HepG2 (cell line): ENCODE data around the gene NBEAL2. TPM values are rescaled to one million over a fixed set of nuclear protein-coding genes. Genes with fewer than 3 reads are reported as not detected.

Source experiments
- ATAC-seq: fragments of 200-7000 bp; cut with Tn5 transposase; 3 replicates; pipeline ENCODE4 v1.9.1; 2020; ENCODE audit warnings: mild to moderate bottlenecking, moderate library complexity
- BruUV-seq: library from RNA; stranded (reverse); fragments of 400-500 nt; replicated peaks from 2 replicates; lab custom pipeline; 2021; lab: Mats Ljungman, UMichigan
- CTCF ChIA-PET: fragments of 300-600 bp; formaldehyde crosslinking; extraction: SDS; loops from one replicate; lab custom pipeline; 2021; ENCODE audit warnings: low total read pairs, inconsistent platforms, low intra/inter-chr PET ratio; lab: Yijun Ruan, JAX
- POLR2A ChIA-PET: fragments of 350-600 bp; sonication (Branson Sonifier 250); formaldehyde crosslinking; loops from one replicate; lab custom pipeline; 2020; ENCODE audit warnings: antibody characterized with exemption, inconsistent platforms; lab: Yijun Ruan, JAX
- DNase-seq: peaks from one replicate; pipeline ENCODE4 v3.0.0-alpha.2; 2015; ENCODE audit warnings: low spot score
- FAIRE-seq: peaks from 3 replicates; lab custom pipeline; 2011; peaks lifted over from hg19 to GRCh38; lab: Jason Lieb, UNC
- H2AFZ ChIP-seq: one replicate; pipeline ENCODE4 v1.6.1; 2011; ENCODE audit warnings: low read length, inconsistent platforms
- H3K27ac ChIP-seq: fragments of 300-600 bp; 3 replicates; pipeline ENCODE4 v1.8.0; 2011; ENCODE audit warnings: mixed run types, mild to moderate bottlenecking, mixed read lengths, low read length, inconsistent platforms; ENCODE audit not compliant: insufficient read depth; ENCODE audit errors: extremely low read length
- H3K27me3 ChIP-seq, 2 experiments: fragments of 200-600 bp in 1 of 2; 2 replicates in 1 of 2; 3 replicates in 1 of 2; pipeline versions ENCODE4 v1.6.0 to v1.8.0; 2011; ENCODE audit warnings: low read length in 2 of 2, mild to moderate bottlenecking in 2 of 2, moderate library complexity in 2 of 2, inconsistent platforms in 1 of 2; ENCODE audit not compliant: insufficient read depth in 2 of 2, control insufficient read depth in 1 of 2
- H3K36me3 ChIP-seq, 2 experiments: fragments of 200-600 bp in 1 of 2; replicated peaks in 1 of 2; 2 replicates in 1 of 2; 3 replicates in 1 of 2; pipeline versions ENCODE4 v1.5.1 to v1.8.0; 2011; ENCODE audit warnings: low read length in 2 of 2, inconsistent platforms in 1 of 2; ENCODE audit not compliant: insufficient read depth in 2 of 2, control insufficient read depth in 1 of 2
- H3K4me1 ChIP-seq: 2 replicates; pipeline ENCODE4 v1.5.1; 2012; ENCODE audit warnings: low read length, inconsistent platforms; ENCODE audit not compliant: insufficient read depth
- H3K4me2 ChIP-seq: 2 replicates; pipeline ENCODE4 v1.6.0; 2011; ENCODE audit warnings: low read depth, low read length, inconsistent platforms
- H3K4me3 ChIP-seq, 3 experiments: fragments of 200-600 bp in 1 of 3; sonication (generic), shearing (Covaris generic) in 1 of 3; replicated peaks in 1 of 3; 2 replicates each; pipeline ENCODE4 v1.5.1; 2011 to 2016; ENCODE audit warnings: low read length in 3 of 3, inconsistent platforms in 2 of 3, low read depth in 2 of 3, mild to moderate bottlenecking in 2 of 3, control low read depth in 1 of 3, mixed read lengths in 1 of 3; ENCODE audit not compliant: insufficient read depth in 1 of 3
- H3K79me2 ChIP-seq: one replicate; pipeline ENCODE4 v1.6.1; 2011; ENCODE audit warnings: low read length, inconsistent platforms; ENCODE audit not compliant: insufficient read depth
- H3K9ac ChIP-seq: 2 replicates; pipeline ENCODE4 v1.6.0; 2011; ENCODE audit warnings: mild to moderate bottlenecking, low read depth, low read length, inconsistent platforms; ENCODE audit not compliant: insufficient read depth
- H3K9me3 ChIP-seq: 2 replicates; pipeline ENCODE4 v1.5.1; 2012; ENCODE audit warnings: mild to moderate bottlenecking, low read length
- H4K20me1 ChIP-seq: 2 replicates; pipeline ENCODE4 v1.6.0; 2011; ENCODE audit warnings: inconsistent platforms, mild to moderate bottlenecking, low read length, moderate library complexity; ENCODE audit not compliant: insufficient read depth
- CEBPB ChIP-seq: IDR thresholded peaks from 2 replicates; pipeline ENCODE4 v1.6.1; 2011; ENCODE audit warnings: low read depth, low read length, improper control_type of control experiment, borderline replicate concordance
- NRL ChIP-seq: sonication (generic); formaldehyde crosslinking; IDR thresholded peaks from 2 replicates; pipeline ENCODE4 v1.5.0; 2020; ENCODE audit warnings: missing genetic modification reagents, mild to moderate bottlenecking, moderate library complexity, borderline replicate concordance
- ZNF644 ChIP-seq: IDR thresholded peaks from 2 replicates; pipeline ENCODE4 v1.6.1; 2016; ENCODE audit warnings: low read depth
- ZXDC ChIP-seq: sonication (generic); formaldehyde crosslinking; IDR thresholded peaks from 2 replicates; pipeline ENCODE4 v1.5.0; 2020; ENCODE audit warnings: mild to moderate bottlenecking, missing genetic modification reagents
- WGBS: methylation state at CpG from one replicate; pipeline ENCODE4 v1.1.6; 2017; ENCODE audit warnings: low lambda C conversion rate; 5-methylcytosine and 5-hydroxymethylcytosine counted together
- in situ Hi-C: cut with HindIII; loops from 2 replicates; pipeline ENCODE4 v1.10.0; 2017; ENCODE audit warnings: low pct_unique_long_range_greater_than_20kb; ENCODE audit not compliant: extremely low pct_ligation_motif_present
- intact Hi-C: fragments of 100-400 bp; cut with micrococcal nuclease; formaldehyde crosslinking; loops from one replicate; pipeline ENCODE4 v1.10.0; 2022; ENCODE audit not compliant: unreplicated experiment
- polyA plus RNA-seq, 8 experiments: library from polyadenylated mRNA; depleted of rRNA in 3 of 8; stranded (reverse) in 7 of 8; unstranded in 1 of 8; fragments of >200 nt; fragmentation: Illumina TruSeq in 4 of 8; extraction: Trizol in 4 of 8; gene quantifications; 2 replicates each; pipeline versions ENCODE4 v1.2.1 to v1.2.3, GENCODE V29; 2011 to 2016; ENCODE audit warnings: low read depth in 4 of 8, missing spikeins in 1 of 8, mixed read lengths in 1 of 8; ENCODE audit not compliant: insufficient read depth in 1 of 8
- total RNA-seq, 5 experiments: library from RNA; depleted of rRNA; stranded (reverse); fragments of >200 nt; fragmentation: Illumina TruSeq; extraction: Trizol; gene quantifications; 2 replicates each; pipeline ENCODE4 v1.2.3, GENCODE V29; 2016; ENCODE audit warnings: low read depth in 1 of 5

The NBEAL2 gene
- total and polyA plus RNA-seq, 2 of the 13 experiments (the other 11 are each of a cell fraction or from before 2014, with no cell fraction given), result 9.7 to 12.4 TPM

- Histone ChIP-seq H4K20me1 (no peaks in the 10 kb centered on the region), H3K9me3 (no peaks in the 10 kb centered on the region), H3K4me2 (no peak overlapping the region), H3K27ac (no peak overlapping the region), H3K9ac (no peak overlapping the region), H2AFZ (no peak overlapping the region), H3K4me1 (peaks cover 37% of the 10 kb centered on the region), H3K27me3 (no peaks in the 10 kb centered on the region), H3K79me2 (no peaks in the 10 kb centered on the region)
- intact Hi-C loops, result no loop called here
- CTCF ChIA-PET, result no interaction called here
- no peak for ATAC-seq
- DNase-seq, result no peak
- no peak for FAIRE-seq
- in situ Hi-C loops, result loop anchor here (5.0 kb wide), 1 partner anchor 53 kb away; no protein-coding TSS in a partner anchor
- BruUV-seq, result no TSS peak
- TF ChIP-seq CEBPB (peak; percentile 55; the same call in 1 of the 2 replicates), ZXDC (CRISPR knock-in tag) (no peak), ZNF644 (CRISPR knock-in tag) (no peak)
- TF ChIP-seq, all 625 proteins: peak for 1
- WGBS, result 85% methylated on average over 7 of the region's 11 CpGs
- Histone ChIP-seq H3K4me3 (no peak overlapping the region), H3K36me3 (no peaks in the 10 kb centered on the region)
- POLR2A ChIA-PET, result interaction anchor here (1.0 kb wide), 1 partner anchor 8 kb away, joined by 6 read pairs; the partner anchor contains the start of gene CCDC12
These were observed 5.4 kb downstream of the NBEAL2 start for GRCh38 chr3:46984591-46985459.

- CTCF ChIA-PET, result no interaction called here
These were observed 6.1 kb downstream of the NBEAL2 start for GRCh38 chr3:46985588-46985987.

More at GRCh38 chr3:46985588-46985987, 6.1 kb downstream of the NBEAL2 start:
- no peak for DNase-seq
- no peak overlapping the region for H3K9ac ChIP-seq
- H3K4me1 ChIP-seq, result peaks cover 30% of the 10 kb centered on the region
- no peak overlapping the region for H2AFZ ChIP-seq
- no peak overlapping the region for H3K4me2 ChIP-seq
- 100% methylated on average over 2 of the region's 5 CpGs for WGBS
- FAIRE-seq, result no peak
- no peak for ATAC-seq
- no peaks in the 10 kb centered on the region for H3K79me2 ChIP-seq
- H3K4me3 ChIP-seq, result no peak overlapping the region
- H3K27ac ChIP-seq, result no peak overlapping the region
- BruUV-seq, result no TSS peak
- no peak for TF ChIP-seq NRL (CRISPR knock-in tag)
- no peaks in the 10 kb centered on the region for H3K36me3 ChIP-seq
- in situ Hi-C loops (no loop called here), intact Hi-C loops (no loop called here)
- POLR2A ChIA-PET, result interaction anchor here (1.0 kb wide), 1 partner anchor 9 kb away, joined by 6 read pairs; the partner anchor contains the start of gene CCDC12
- no peaks in the 10 kb centered on the region for H4K20me1 ChIP-seq
- no peaks in the 10 kb centered on the region for H3K27me3 ChIP-seq
- H3K9me3 ChIP-seq, result no peaks in the 10 kb centered on the region
